SK-N-MC (cell line): Measurements from ENCODE around the gene ABLIM1.

Source experiments
- DNase-seq: peaks from one replicate; pipeline ENCODE4 v3.0.0-alpha.2; 2011; ENCODE audit warnings: low read depth, low spot score
- H3K27ac ChIP-seq: fragments of 200-600 bp; sonication (generic); 2 replicates; pipeline ENCODE4 v1.5.1; 2016; ENCODE audit warnings: mixed run types
- H3K36me3 ChIP-seq: fragments of 200-600 bp; sonication (generic); 2 replicates; pipeline ENCODE4 v1.6.1; 2017; ENCODE audit warnings: antibody characterized with exemption, low read length, mixed read lengths; ENCODE audit not compliant: insufficient read depth
- H3K4me3 ChIP-seq: fragments of 200-600 bp; sonication (generic); 2 replicates; pipeline ENCODE4 v1.5.1; 2016
- H3K9ac ChIP-seq: fragments of 200-600 bp; sonication (generic); 2 replicates; pipeline ENCODE4 v1.8.0; 2017; ENCODE audit warnings: mixed run types, mixed read lengths; ENCODE audit not compliant: insufficient read length
- H3K9me3 ChIP-seq: fragments of 200-600 bp; sonication (generic); 2 replicates; pipeline ENCODE4 v1.6.1; 2017; ENCODE audit warnings: low read depth, mild to moderate bottlenecking, antibody characterized with exemption, low read length, moderate library complexity, mixed read lengths
- EZH2 ChIP-seq: fragments of 200-600 bp; sonication (generic); IDR thresholded peaks from one replicate; pipeline ENCODE4 v1.6.1; 2017; ENCODE audit warnings: antibody characterized with exemption
- FOXP2 ChIP-seq: optimal IDR thresholded peaks from 2 replicates; pipeline ENCODE3; 2011; ENCODE audit warnings: mild to moderate bottlenecking, moderate library complexity; ENCODE audit not compliant: insufficient read depth; ENCODE audit errors: extremely low read length, control extremely low read depth
- POLR2AphosphoS5 ChIP-seq: IDR thresholded peaks from 2 replicates; pipeline ENCODE4 v1.6.1; 2012; ENCODE audit warnings: mild to moderate bottlenecking, low read depth, low read length, borderline replicate concordance

ABLIM1 gene

DNA sequence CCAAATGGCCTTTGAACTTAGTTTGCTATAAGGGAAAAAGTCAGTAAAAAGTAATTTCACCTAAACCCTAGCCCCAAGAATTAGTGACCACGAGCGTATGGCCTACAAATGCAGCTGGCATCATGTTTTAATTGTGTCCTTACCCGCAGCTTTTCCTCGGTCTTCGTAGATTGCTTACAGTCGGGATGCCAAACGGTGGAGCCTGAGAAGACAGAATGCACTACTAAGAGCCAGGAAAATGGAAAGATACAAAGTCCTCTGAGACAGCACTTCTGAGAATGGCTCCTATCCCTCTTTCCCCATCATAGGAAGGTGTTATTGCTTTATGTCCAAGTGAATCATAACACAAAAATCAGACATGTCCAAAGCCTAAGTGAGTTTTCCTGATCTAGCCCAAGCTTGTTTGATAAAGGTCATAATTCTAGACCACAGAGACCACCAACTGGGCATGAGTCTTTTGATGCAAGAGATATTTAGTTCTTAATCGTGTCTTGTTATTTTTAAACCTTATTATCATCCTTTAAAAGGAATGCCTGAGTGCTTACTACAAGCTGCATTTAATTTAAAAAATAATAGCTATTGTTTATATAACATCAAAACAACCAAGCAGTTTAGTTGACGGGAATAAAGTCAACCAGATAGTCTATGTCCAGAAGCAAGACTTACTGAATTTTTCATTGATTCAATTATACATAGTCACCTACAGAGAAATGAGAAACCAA lies 170.1 kb downstream of the ABLIM1 start:
- no peaks in the 10 kb centered on the region for H3K9me3 ChIP-seq
- no peak overlapping the region for H3K27ac ChIP-seq
- no peak for TF ChIP-seq FOXP2
- TF ChIP-seq EZH2: no peak
- no peak for TF ChIP-seq POLR2AphosphoS5
- no peaks in the 10 kb centered on the region for H3K36me3 ChIP-seq
- H3K4me3 ChIP-seq: no peak overlapping the region
- no peak overlapping the region for H3K9ac ChIP-seq
- no peak for DNase-seq

DNA sequence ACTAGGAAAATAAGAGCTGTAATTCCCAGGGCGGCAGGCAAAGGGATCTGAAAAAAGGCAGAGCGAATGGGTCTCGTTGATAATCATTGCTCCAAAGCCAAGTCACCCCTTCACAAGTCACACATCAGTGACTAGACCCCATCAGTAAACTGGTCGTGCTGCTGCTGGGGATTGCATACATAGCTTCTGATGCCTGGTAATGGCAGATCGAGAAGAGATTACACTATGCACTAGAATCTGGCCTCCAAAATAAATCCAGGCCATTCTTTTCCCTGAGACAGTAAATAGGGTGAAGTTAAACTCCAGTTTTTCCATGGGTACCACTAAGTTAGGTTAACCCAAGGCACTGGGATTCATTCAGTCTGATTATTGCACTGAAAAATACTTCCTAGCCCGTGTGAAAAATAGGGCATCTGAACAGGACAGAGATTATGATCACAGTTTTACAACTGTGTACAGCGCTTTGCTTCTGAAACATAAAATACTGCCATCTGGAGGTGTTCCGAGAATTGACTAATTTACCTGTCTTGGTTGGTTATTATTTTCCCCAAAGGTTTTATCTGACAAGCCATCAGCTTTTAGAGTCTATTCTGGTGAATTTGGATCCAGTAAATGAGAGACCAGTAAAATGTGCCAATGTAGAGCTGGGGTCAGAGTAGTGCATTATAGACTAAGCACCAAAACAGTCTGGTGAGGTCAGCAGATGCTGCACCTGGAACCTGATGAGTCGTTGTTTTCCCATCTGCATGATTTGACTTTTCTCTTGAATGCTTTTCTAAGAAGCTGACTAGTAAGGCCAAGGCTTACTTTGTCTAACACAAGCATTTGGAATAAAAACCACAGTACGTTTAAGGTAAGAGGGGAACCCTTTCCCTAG lies 170.9 kb downstream of the ABLIM1 start:
- Histone ChIP-seq H3K36me3 (no peaks in the 10 kb centered on the region), H3K4me3 (no peak overlapping the region), H3K27ac (no peak overlapping the region), H3K9me3 (no peaks in the 10 kb centered on the region), H3K9ac (no peak overlapping the region)
- no peak for TF ChIP-seq POLR2AphosphoS5
- TF ChIP-seq FOXP2: no peak
- TF ChIP-seq EZH2: no peak
- no peak for DNase-seq

DNA sequence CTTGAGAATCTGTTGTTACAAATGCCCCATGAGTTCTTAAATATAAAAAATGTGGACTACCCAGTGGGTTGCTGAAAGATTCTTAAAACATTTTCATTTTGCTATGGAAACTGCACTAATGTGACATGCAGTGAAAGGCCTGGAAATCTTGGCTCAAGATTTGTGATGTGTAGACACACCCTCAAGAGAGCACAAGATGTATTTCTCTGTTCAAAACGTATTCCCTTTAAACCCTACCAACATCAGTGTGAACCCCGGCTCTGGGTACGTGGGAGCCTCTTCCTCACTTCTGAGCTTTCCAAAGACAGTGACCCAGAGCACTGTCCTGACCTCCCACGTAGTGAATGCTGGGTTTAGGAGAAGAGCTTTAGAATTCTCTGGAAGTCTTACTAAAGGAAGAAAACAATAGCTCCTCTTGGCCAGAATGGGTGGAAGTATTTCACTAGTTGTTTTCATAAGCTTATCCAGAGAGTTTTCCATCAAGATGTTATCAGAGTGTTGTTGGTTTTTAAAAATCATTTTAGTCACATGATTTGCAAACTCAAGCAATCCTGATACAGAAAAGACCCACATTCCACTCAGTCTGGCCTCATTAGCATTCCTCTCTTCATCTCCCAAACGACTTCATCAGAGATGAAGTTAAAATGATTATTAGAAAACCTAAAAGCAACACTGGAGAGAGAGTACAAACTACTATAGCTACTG lies 172.2 kb downstream of the ABLIM1 start:
- no peaks in the 10 kb centered on the region for H3K9me3 ChIP-seq
- TF ChIP-seq FOXP2 (no peak), POLR2AphosphoS5 (no peak), EZH2 (no peak)
- DNase-seq: no peak
- H3K36me3 ChIP-seq: no peaks in the 10 kb centered on the region
- H3K4me3 ChIP-seq: no peak overlapping the region
- H3K27ac ChIP-seq: no peak overlapping the region
- no peak overlapping the region for H3K9ac ChIP-seq

DNA sequence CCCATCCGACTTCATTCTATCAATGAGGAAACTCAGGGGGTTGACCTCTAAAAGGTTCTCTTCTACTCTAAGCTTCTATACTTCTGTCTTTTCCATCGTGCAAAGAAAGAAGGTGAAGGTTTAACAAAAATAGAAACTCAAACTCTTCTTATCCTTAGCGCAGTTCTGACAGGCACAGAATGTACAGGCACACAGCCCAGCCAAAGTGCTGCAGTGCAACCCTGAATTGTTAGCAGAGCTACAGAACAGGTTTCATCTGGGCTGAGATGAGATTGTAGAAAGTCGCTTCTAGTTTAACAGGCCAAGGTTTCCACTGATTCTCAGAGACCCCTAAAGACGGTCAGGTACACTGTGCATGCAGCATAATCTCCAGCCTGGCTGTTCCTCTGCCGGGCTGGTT lies 174.5 kb downstream of the ABLIM1 start:
- no peak for TF ChIP-seq FOXP2
- no peak for DNase-seq
- no peak overlapping the region for H3K27ac ChIP-seq
- H3K36me3 ChIP-seq: no peaks in the 10 kb centered on the region
- no peak overlapping the region for H3K4me3 ChIP-seq
- H3K9ac ChIP-seq: no peak overlapping the region
- H3K9me3 ChIP-seq: no peaks in the 10 kb centered on the region

DNA sequence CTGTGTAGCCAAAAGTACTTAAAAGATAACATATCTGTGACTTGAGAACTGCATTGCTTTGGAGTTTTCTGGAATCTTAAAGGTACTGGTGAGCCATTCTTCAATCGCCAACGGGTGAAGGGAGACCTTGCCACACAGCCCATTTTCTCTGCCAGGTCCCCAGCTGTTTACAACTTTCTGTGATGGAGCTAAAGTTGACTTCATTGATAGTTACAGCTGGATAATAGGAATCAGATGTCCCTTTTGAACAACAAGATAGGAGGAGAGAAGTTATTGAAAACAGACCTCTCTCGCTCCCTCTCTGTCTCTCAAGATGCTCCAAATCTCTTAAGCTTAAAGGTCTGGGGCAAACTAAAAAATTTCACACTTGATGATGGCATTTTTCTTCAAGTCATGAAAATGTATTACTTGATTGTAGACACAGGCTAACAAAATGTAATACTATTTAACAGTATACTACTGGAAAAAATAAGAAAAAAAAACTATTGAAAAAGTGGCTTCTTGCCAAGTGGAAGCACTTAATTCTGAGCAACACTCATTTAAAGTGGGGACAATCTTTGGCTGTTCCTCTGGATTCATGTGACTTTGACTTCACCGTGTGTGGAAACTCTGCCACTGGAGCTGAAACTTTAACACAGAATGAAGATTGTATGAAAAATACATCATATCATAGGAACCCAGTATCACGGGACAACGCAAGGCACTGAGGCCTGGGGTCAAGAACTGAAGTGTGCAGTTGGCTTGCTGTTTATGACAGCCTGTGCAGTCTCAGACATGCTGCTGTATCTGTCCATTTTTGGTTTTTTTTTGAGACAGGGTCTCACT lies 175.4 kb downstream of the ABLIM1 start:
- Histone ChIP-seq H3K36me3 (no peaks in the 10 kb centered on the region), H3K27ac (0 out of 2 replicates have a peak overlapping the region, but pooled peaks have one; percentile 36), H3K9me3 (no peaks in the 10 kb centered on the region), H3K4me3 (no peak overlapping the region), H3K9ac (no peak overlapping the region)
- no peak for DNase-seq
- TF ChIP-seq EZH2: no peak
- no peak for TF ChIP-seq FOXP2
- no peak for TF ChIP-seq POLR2AphosphoS5

DNA sequence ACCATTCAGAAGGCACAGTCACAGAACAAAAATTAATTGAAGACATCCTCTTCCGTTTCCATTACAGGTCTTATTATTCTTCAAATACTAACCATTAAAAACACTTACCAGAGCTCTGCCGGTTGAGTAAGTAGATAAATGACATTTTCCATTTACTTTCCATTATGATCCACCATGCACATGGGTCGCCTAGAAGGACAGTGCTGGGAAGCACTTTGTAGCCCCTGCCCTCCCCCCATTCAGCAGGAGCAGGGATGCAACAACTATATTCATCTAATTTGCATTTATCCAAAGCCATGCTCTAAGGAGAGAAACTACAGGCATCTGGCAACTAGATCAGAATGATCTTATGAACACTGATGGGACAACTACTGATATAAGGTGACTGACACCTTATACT lies 177.0 kb downstream of the ABLIM1 start:
- TF ChIP-seq EZH2 (no peak), FOXP2 (no peak), POLR2AphosphoS5 (no peak)
- H3K9ac ChIP-seq: no peak overlapping the region
- no peak overlapping the region for H3K4me3 ChIP-seq
- H3K9me3 ChIP-seq: no peaks in the 10 kb centered on the region
- H3K36me3 ChIP-seq: no peaks in the 10 kb centered on the region
- H3K27ac ChIP-seq: no peak overlapping the region
- no peak for DNase-seq

DNA sequence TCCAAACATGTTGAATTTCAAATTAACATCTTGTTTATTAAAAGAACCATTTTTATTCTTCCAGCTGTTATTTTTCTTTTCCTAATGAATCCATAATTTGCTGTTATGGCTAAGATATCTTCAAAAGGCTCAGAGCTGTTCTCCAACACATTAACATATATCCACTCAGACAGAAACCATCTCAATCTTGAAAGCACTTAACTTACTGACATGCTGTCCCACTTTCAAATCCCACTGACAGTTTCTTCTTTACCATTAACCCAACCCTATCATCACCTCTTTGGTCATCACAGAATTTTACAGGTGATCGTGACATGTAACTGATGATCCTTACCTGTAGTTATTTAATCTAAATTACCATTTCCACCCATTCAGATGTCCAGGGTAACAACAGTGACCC lies 178.2 kb downstream of the ABLIM1 start:
- Histone ChIP-seq H3K9me3 (no peaks in the 10 kb centered on the region), H3K27ac (no peak overlapping the region), H3K4me3 (no peak overlapping the region), H3K36me3 (no peaks in the 10 kb centered on the region), H3K9ac (no peak overlapping the region)
- no peak for DNase-seq
- TF ChIP-seq POLR2AphosphoS5 (no peak), EZH2 (no peak)

DNA sequence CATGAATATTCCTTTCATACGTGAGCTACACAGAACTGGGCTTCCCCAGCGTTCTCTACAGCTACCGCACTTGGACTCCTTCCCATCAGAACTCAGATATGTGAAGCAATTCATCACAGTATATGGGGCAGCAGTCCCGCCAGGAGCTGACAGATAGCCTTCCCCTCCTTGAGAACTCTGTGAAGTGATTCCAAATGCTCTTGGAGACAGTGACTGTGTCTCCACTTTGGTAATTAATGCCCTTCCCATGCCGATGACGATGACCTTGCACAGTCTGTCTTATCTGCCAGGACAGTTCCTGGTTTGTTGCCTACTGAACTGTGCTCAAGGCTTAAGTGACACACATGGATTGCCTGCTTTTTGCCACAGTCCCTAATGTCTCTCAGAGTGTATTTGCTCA lies 178.8 kb downstream of the ABLIM1 start:
- Histone ChIP-seq H3K27ac (no peak overlapping the region), H3K9ac (no peak overlapping the region), H3K36me3 (no peaks in the 10 kb centered on the region), H3K9me3 (no peaks in the 10 kb centered on the region), H3K4me3 (no peak overlapping the region)
- no peak for TF ChIP-seq FOXP2
- no peak for TF ChIP-seq EZH2
- TF ChIP-seq POLR2AphosphoS5: no peak
- no peak for DNase-seq

DNA sequence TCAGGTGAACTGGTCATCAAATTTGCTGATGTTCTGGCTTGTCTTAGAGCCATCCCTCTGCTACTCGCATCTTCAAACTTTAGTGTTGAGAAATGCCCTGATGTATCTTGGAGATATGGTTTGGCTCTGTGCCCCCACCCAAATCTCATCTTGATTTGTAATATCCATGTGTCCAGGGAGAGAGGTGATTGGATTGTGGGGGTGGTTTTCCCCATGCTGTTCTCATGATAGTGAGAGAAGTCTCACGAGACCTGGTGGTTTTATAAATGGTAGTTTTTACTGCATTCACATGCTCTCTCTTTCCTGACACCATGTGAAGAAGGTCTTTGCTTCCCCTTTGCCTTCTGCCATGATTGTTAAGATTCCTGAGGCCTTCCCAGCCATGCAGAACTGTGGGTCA lies 179.8 kb downstream of the ABLIM1 start:
- Histone ChIP-seq H3K4me3 (no peak overlapping the region), H3K9me3 (no peaks in the 10 kb centered on the region), H3K27ac (no peak overlapping the region), H3K9ac (no peak overlapping the region), H3K36me3 (no peaks in the 10 kb centered on the region)
- TF ChIP-seq EZH2 (no peak), POLR2AphosphoS5 (no peak), FOXP2 (no peak)
- DNase-seq: no peak
